H7 (cell line): Measurements from ENCODE around the gene NMRAL1. TPM values are rescaled to one million over a fixed set of nuclear protein-coding genes. Genes with fewer than 3 reads are reported as not detected.
A peak's percentile ranks its signal among the peaks of the same experiment; 100 is the strongest.

Experiments
- DNase-seq: peaks from one replicate; pipeline ENCODE4 v3.0.0; 2012
- H3K27me3 ChIP-seq: 2 replicates; pipeline ENCODE4 v1.6.0; 2011; ENCODE audit warnings: mild to moderate bottlenecking, low read length; ENCODE audit not compliant: control insufficient read depth, insufficient read depth
- H3K36me3 ChIP-seq: replicated peaks from 2 replicates; pipeline ENCODE4 v1.5.1; 2011; ENCODE audit warnings: low read length; ENCODE audit not compliant: control insufficient read depth, insufficient read depth
- H3K4me3 ChIP-seq: 2 replicates; pipeline ENCODE4 v1.5.1; 2011; ENCODE audit warnings: low read depth, mild to moderate bottlenecking, control low read depth, low read length, moderate library complexity; ENCODE audit not compliant: insufficient read depth
- total RNA-seq: library from RNA; depleted of rRNA; stranded (reverse); fragments of >200 nt; shearing (Covaris generic); gene quantifications from 2 replicates; pipeline ENCODE4 v1.2.3, GENCODE V29; 2014; rRNA removed

Gene NMRAL1
- total RNA-seq, 1 experiment from 2014 or later: 102 TPM

GRCh38 chr16:4412854-4413253 lies 61.6 kb downstream of the NMRAL1 start:
- DNase-seq: no peak
- Histone ChIP-seq H3K27me3 (no peaks in the 10 kb centered on the region; the same call in 1 of the 2 replicates), H3K36me3 (peaks cover 2% of the 10 kb centered on the region), H3K4me3 (no peak overlapping the region)

DNA sequence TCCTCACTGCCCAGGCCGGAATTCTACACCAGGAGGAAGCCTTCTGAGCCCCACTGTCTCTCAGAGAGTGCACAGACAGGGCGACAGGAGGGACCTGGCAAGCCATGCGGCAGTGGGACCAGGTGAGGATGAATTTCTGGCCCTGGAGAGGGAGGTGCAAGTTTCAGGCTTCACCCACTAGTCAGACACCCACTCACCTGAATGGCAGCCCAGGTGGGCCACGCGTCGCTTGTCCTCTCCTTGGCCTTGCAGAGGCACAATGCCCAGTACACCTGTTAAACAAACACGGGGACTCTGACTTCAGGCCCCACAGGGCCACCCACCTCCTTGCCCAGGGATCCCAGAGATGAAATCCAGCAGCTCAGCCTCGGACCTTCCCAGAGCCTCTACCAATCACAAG lies 62.3 kb downstream of the NMRAL1 start:
- H3K36me3 ChIP-seq: peaks cover 4% of the 10 kb centered on the region
- no peak overlapping the region for H3K4me3 ChIP-seq
- H3K27me3 ChIP-seq: no peaks in the 10 kb centered on the region; the same call in 1 of the 2 replicates
- DNase-seq: peak; percentile 16

Other genes with a start within 250 kb of the NMRAL1 start
- 0.07 TPM in 1 of 2 replicates, not detected in the other for gene SRL, start 232.5 kb downstream of the NMRAL1 start, total RNA-seq
- 34.7 and 45.0 TPM in 2 replicates for gene TFAP4, start 201.6 kb downstream of the NMRAL1 start, total RNA-seq
- 1.5 and 2.7 TPM in 2 replicates for gene GLIS2, start 158.6 kb downstream of the NMRAL1 start, total RNA-seq
- gene PAM16, start 123.3 kb downstream of the NMRAL1 start, total RNA-seq: 92.3 and 115 TPM in 2 replicates
- gene VASN, start 102.8 kb downstream of the NMRAL1 start, total RNA-seq: 3.7 and 4.6 TPM in 2 replicates
- gene CORO7, start 58.0 kb downstream of the NMRAL1 start, total RNA-seq: 37.9 and 45.5 TPM in 2 replicates
- gene DNAJA3, start 48.8 kb downstream of the NMRAL1 start, total RNA-seq: 85.5 and 87.8 TPM in 2 replicates
- 44.9 and 54.1 TPM in 2 replicates for gene HMOX2, start 1.8 kb upstream of the NMRAL1 start, total RNA-seq
- gene CDIP1, start 64.1 kb upstream of the NMRAL1 start, total RNA-seq: 32.1 and 36.0 TPM in 2 replicates
- 0.38 and 0.41 TPM in 2 replicates for gene C16orf96, start 81.7 kb upstream of the NMRAL1 start, total RNA-seq
- 21.4 and 26.8 TPM in 2 replicates for gene UBALD1, start 140.3 kb upstream of the NMRAL1 start, total RNA-seq
- 35.6 and 42.8 TPM in 2 replicates for gene MGRN1, start 150.2 kb upstream of the NMRAL1 start, total RNA-seq
- gene NUDT16L1, start 218.9 kb upstream of the NMRAL1 start, total RNA-seq: 43.9 and 50.5 TPM in 2 replicates